GM12878 (cell line): ENCODE data around the gene PAK6.

Experiments
- BCL3 ChIP-seq: IDR thresholded peaks from 2 replicates; pipeline ENCODE4 v1.6.1; 2011; ENCODE audit warnings: borderline replicate concordance, low read depth, mild to moderate bottlenecking, moderate library complexity, low read length; ENCODE audit not compliant: insufficient read depth, poor library complexity, severe bottlenecking
- CTCF ChIP-seq, 3 experiments: IDR thresholded peaks in 2 of 3; conservative IDR thresholded peaks in 1 of 3; 2 replicates each; pipeline ENCODE4 v1.5.1; 2011; ENCODE audit warnings: low read depth in 3 of 3, low read length in 3 of 3, mild to moderate bottlenecking in 3 of 3, control low read depth in 2 of 3, moderate library complexity in 2 of 3, inconsistent platforms in 1 of 3, mixed read lengths in 1 of 3; ENCODE audit not compliant: control insufficient read depth in 2 of 3, insufficient read depth in 1 of 3; ENCODE audit errors: extremely low read depth in 1 of 3
- HCFC1 ChIP-seq: fragments of 150-350 bp; IDR thresholded peaks from 2 replicates; pipeline ENCODE4 v1.6.1; 2014; ENCODE audit warnings: low read length
- JUNB ChIP-seq: IDR thresholded peaks from 2 replicates; pipeline ENCODE4 v1.6.1; 2016; ENCODE audit warnings: antibody characterized with exemption, mild to moderate bottlenecking
- MYC ChIP-seq: IDR thresholded peaks from 2 replicates; pipeline ENCODE4 v1.6.1; 2011; ENCODE audit warnings: mild to moderate bottlenecking, low read length, moderate library complexity, inconsistent platforms; ENCODE audit not compliant: insufficient read depth, insufficient replicate concordance, insufficient read length, severe bottlenecking
- POLR2A ChIP-seq: IDR thresholded peaks from 2 replicates; pipeline ENCODE4 v1.6.1; 2011; ENCODE audit warnings: low read depth, mild to moderate bottlenecking, low read length
- SMARCA5 ChIP-seq: fragments of 450-650 bp; IDR thresholded peaks from 2 replicates; pipeline ENCODE4 v1.6.1; 2017; ENCODE audit warnings: mild to moderate bottlenecking
- TAF1 ChIP-seq: IDR thresholded peaks from 2 replicates; pipeline ENCODE4 v1.6.1; 2011; ENCODE audit warnings: mild to moderate bottlenecking, low read depth, low read length, borderline replicate concordance
- ZZZ3 ChIP-seq: IDR thresholded peaks from 2 replicates; pipeline ENCODE4 v1.6.1; 2011; ENCODE audit warnings: low read depth; ENCODE audit not compliant: control insufficient read depth, insufficient read length

GRCh38 chr15:40283615-40284300 is 44.9 kb downstream of the PAK6 start:
- no peak for TF ChIP-seq JUNB
- no peak for TF ChIP-seq ZZZ3
- TF ChIP-seq BCL3: no peak
- no peak for TF ChIP-seq POLR2A
- no peak for TF ChIP-seq TAF1
- no peak for TF ChIP-seq HCFC1
- TF ChIP-seq MYC: no peak
- TF ChIP-seq SMARCA5: no peak
- TF ChIP-seq CTCF (IDR thresholded peaks at IDR 0.05 in 2 of 3, conservative IDR thresholded peaks at IDR 0.05 in 1 of 3; ENCODE audit: control insufficient read depth in 2 of 3, extremely low read depth in 1 of 3, insufficient read depth in 1 of 3, low read depth in 3 of 3, low read length in 3 of 3): no peak
